Activated CD4-positive, alpha-beta memory T cell treated with anti-CD3 and anti-CD28 coated beads, Interleukin-2, amount 10 ng/mL, durations not matched to agents 7 days and 5 days (primary cell): Measurements from ENCODE around the gene C3orf20. TPM values are rescaled to one million over a fixed set of nuclear protein-coding genes. Genes with fewer than 3 reads are reported as not detected.
"Not testable (repeated sequence)": the region's sequence is repeated elsewhere in the genome, so short reads cannot be mapped to it uniquely, and the experiment has no call there.

Experiments used
- CTCF ChIA-PET: fragments of 350-600 bp; sonication (Branson Sonifier 250); formaldehyde crosslinking; loops from one replicate; lab custom pipeline; 2021; ENCODE audit warnings: antibody characterized with exemption, inconsistent platforms; lab: Charles Lee
- POLR2A ChIA-PET: fragments of 350-600 bp; sonication (Branson Sonifier 250); formaldehyde crosslinking; loops from one replicate; lab custom pipeline; 2021; ENCODE audit warnings: antibody characterized with exemption; lab: Charles Lee
- DNase-seq: peaks from one replicate; pipeline ENCODE4 v3.0.0-alpha.2; 2020
- H3K27ac Mint-ChIP-seq: one replicate; pipeline ENCODE4 v1.8.0; 2021; ENCODE audit warnings: mild to moderate bottlenecking, mixed read lengths
- H3K27me3 Mint-ChIP-seq: one replicate; pipeline ENCODE4 v1.8.0; 2021; ENCODE audit warnings: mixed read lengths
- H3K36me3 Mint-ChIP-seq: one replicate; pipeline ENCODE4 v1.8.0; 2021; ENCODE audit warnings: low read depth, mixed read lengths
- H3K4me1 Mint-ChIP-seq: one replicate; pipeline ENCODE4 v1.8.0; 2021; ENCODE audit warnings: mixed read lengths
- H3K4me3 Mint-ChIP-seq: one replicate; pipeline ENCODE4 v1.8.0; 2021; ENCODE audit warnings: mild to moderate bottlenecking, mixed read lengths
- H3K9me3 Mint-ChIP-seq: one replicate; pipeline ENCODE4 v1.8.0; 2021; ENCODE audit warnings: mixed read lengths
- total RNA-seq, 2 experiments: library from RNA; stranded (reverse); gene quantifications; one replicate each; pipeline ENCODE4 v1.2.3, GENCODE V29; 2021

Gene C3orf20
- total RNA-seq, 2 experiments from 2014 or later = 0.23 TPM; not detected in 1

- peaks cover 46% of the 10 kb centered on the region for H3K27me3 Mint-ChIP-seq
- no peak overlapping the region for H3K4me3 Mint-ChIP-seq
- DNase-seq = no peak
- POLR2A ChIA-PET = no interaction called here
- H3K36me3 Mint-ChIP-seq = no peaks in the 10 kb centered on the region
- H3K4me1 Mint-ChIP-seq = no peaks in the 10 kb centered on the region
- peaks cover 10% of the 10 kb centered on the region for H3K9me3 Mint-ChIP-seq
- CTCF ChIA-PET = no interaction called here
- H3K27ac Mint-ChIP-seq = no peak overlapping the region
These were observed 75.7 kb downstream of the C3orf20 start for GRCh38 chr3:14750650-14751049.

- DNase-seq, H3K9me3 Mint-ChIP-seq, H3K27ac Mint-ChIP-seq, H3K4me1 Mint-ChIP-seq, H3K4me3 Mint-ChIP-seq, POLR2A ChIA-PET, CTCF ChIA-PET, H3K36me3 Mint-ChIP-seq: not testable (repeated sequence)
- H3K27me3 Mint-ChIP-seq = peaks cover 28% of the 10 kb centered on the region
These were observed 78.0 kb downstream of the C3orf20 start for GRCh38 chr3:14752979-14753378.

GRCh38 chr3:14757153-14757700 is 82.3 kb downstream of the C3orf20 start:
- Mint-ChIP-seq H3K27me3 (peaks cover 10% of the 10 kb centered on the region), H3K36me3 (peaks cover 2% of the 10 kb centered on the region), H3K9me3 (no peaks in the 10 kb centered on the region), H3K27ac (no peak overlapping the region), H3K4me1 (peaks cover 6% of the 10 kb centered on the region), H3K4me3 (no peak overlapping the region)
- no peak for DNase-seq
- ChIA-PET POLR2A (no interaction called here), CTCF (no interaction called here)

DNA sequence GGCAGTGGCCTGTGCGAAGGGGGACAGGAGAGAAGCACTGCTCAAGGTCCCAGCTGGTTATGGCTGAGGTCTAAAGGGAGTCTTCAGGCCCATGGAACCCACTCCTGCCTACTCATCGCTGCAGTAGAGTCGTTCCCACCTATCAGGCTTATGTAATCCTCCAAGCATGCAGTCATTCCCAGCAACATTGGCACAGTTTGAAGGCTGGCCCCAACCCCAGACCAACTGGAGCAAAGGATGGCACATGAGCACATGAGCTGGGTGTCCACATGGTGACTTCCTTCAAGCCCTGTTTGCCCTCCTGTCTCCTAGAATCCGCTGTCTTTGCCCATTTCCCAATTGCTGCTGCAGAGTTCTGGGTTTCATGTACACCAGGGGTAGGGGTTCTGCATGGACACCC is 83.4 kb downstream of the C3orf20 start:
- Mint-ChIP-seq H3K4me3 (no peak overlapping the region), H3K9me3 (no peaks in the 10 kb centered on the region), H3K4me1 (peaks cover 6% of the 10 kb centered on the region), H3K36me3 (peaks cover 2% of the 10 kb centered on the region), H3K27me3 (peaks cover 2% of the 10 kb centered on the region), H3K27ac (no peak overlapping the region)
- ChIA-PET CTCF (no interaction called here), POLR2A (no interaction called here)
- DNase-seq = no peak

- Mint-ChIP-seq H3K27me3 (peaks cover 2% of the 10 kb centered on the region), H3K4me1 (peaks cover 6% of the 10 kb centered on the region), H3K36me3 (peaks cover 2% of the 10 kb centered on the region), H3K27ac (no peak overlapping the region), H3K4me3 (no peak overlapping the region), H3K9me3 (no peaks in the 10 kb centered on the region)
- no peak for DNase-seq
- POLR2A ChIA-PET = no interaction called here
- CTCF ChIA-PET = no interaction called here
These were observed 84.0 kb downstream of the C3orf20 start for GRCh38 chr3:14758959-14759358.

GRCh38 chr3:14760185-14760584 is 85.2 kb downstream of the C3orf20 start:
- Mint-ChIP-seq H3K4me1 (peaks cover 6% of the 10 kb centered on the region), H3K27me3 (peaks cover 2% of the 10 kb centered on the region), H3K27ac (no peak overlapping the region), H3K4me3 (no peak overlapping the region), H3K9me3 (no peaks in the 10 kb centered on the region), H3K36me3 (peaks cover 2% of the 10 kb centered on the region)
- ChIA-PET POLR2A (no interaction called here), CTCF (no interaction called here)
- no peak for DNase-seq

GRCh38 chr3:14761121-14761672 is 86.3 kb downstream of the C3orf20 start:
- no peak for DNase-seq
- POLR2A ChIA-PET = no interaction called here
- Mint-ChIP-seq H3K4me1 (peaks cover 6% of the 10 kb centered on the region), H3K27me3 (peaks cover 2% of the 10 kb centered on the region), H3K27ac (peak overlapping the region; percentile 18), H3K4me3 (no peak overlapping the region), H3K9me3 (no peaks in the 10 kb centered on the region), H3K36me3 (peaks cover 2% of the 10 kb centered on the region)
- CTCF ChIA-PET = interaction anchor here (0.6 kb wide), 1 partner anchor 12 kb away, joined by 3 read pairs; no protein-coding TSS in a partner anchor

- Mint-ChIP-seq H3K36me3 (peaks cover 2% of the 10 kb centered on the region), H3K27ac (no peak overlapping the region), H3K9me3 (no peaks in the 10 kb centered on the region), H3K27me3 (no peaks in the 10 kb centered on the region), H3K4me3 (no peak overlapping the region), H3K4me1 (peaks cover 6% of the 10 kb centered on the region)
- DNase-seq = no peak
- POLR2A ChIA-PET = no interaction called here
- CTCF ChIA-PET = no interaction called here
These were observed 86.9 kb downstream of the C3orf20 start for GRCh38 chr3:14761866-14762265.

DNA sequence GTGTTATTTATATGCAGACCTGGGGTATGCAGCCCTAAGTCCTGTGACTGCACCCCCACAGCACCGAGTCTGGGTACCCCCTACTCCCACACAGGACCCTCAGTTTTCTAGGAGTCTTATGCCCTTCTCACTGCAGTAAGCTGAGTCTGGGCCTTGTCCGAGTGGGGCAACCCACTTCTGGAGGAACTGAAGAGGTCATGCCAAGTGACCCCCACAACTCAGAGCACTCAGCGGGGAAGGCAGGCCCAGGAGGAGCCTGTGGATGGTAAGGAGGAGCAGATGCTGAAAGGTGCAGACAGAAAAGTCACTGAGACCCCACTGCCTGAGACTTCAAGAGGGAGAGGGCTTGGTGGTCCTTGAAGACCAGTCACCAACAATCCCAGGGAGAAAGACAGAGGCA is 87.8 kb downstream of the C3orf20 start:
- Mint-ChIP-seq H3K27me3 (no peaks in the 10 kb centered on the region), H3K4me1 (peaks cover 6% of the 10 kb centered on the region), H3K9me3 (no peaks in the 10 kb centered on the region), H3K27ac (no peak overlapping the region), H3K4me3 (no peak overlapping the region), H3K36me3 (peaks cover 2% of the 10 kb centered on the region)
- CTCF ChIA-PET = no interaction called here
- DNase-seq = no peak
- POLR2A ChIA-PET = no interaction called here

- Mint-ChIP-seq H3K27me3 (no peaks in the 10 kb centered on the region), H3K4me3 (no peak overlapping the region), H3K9me3 (no peaks in the 10 kb centered on the region), H3K36me3 (peaks cover 2% of the 10 kb centered on the region), H3K27ac (no peak overlapping the region), H3K4me1 (peaks cover 6% of the 10 kb centered on the region)
- ChIA-PET POLR2A (no interaction called here), CTCF (no interaction called here)
- no peak for DNase-seq
These were observed 89.6 kb downstream of the C3orf20 start for GRCh38 chr3:14764331-14765059.

GRCh38 chr3:14765060-14765400 is 90.1 kb downstream of the C3orf20 start:
- H3K27me3 Mint-ChIP-seq = no peaks in the 10 kb centered on the region
- no peaks in the 10 kb centered on the region for H3K9me3 Mint-ChIP-seq
- ChIA-PET POLR2A (no interaction called here), CTCF (interaction anchor here (1.1 kb wide), 1 partner anchor 16 kb away, joined by 4 read pairs; no protein-coding TSS in a partner anchor)
- peaks cover 6% of the 10 kb centered on the region for H3K4me1 Mint-ChIP-seq
- no peak overlapping the region for H3K4me3 Mint-ChIP-seq
- no peak for DNase-seq
- no peak overlapping the region for H3K27ac Mint-ChIP-seq
- H3K36me3 Mint-ChIP-seq = peaks cover 2% of the 10 kb centered on the region

- Mint-ChIP-seq H3K9me3 (no peaks in the 10 kb centered on the region), H3K4me3 (no peak overlapping the region), H3K27me3 (no peaks in the 10 kb centered on the region), H3K27ac (no peak overlapping the region), H3K36me3 (peaks cover 2% of the 10 kb centered on the region), H3K4me1 (peaks cover 6% of the 10 kb centered on the region)
- CTCF ChIA-PET = interaction anchor here (1.1 kb wide), 1 partner anchor 15 kb away, joined by 4 read pairs; no protein-coding TSS in a partner anchor
- POLR2A ChIA-PET = interaction anchor here (1.1 kb wide), 1 partner anchor 14 kb away, joined by 4 read pairs; no protein-coding TSS in a partner anchor
- no peak for DNase-seq
These were observed 90.9 kb downstream of the C3orf20 start for GRCh38 chr3:14765576-14766427.
